H9 (cell line): ENCODE results near the gene ARSG. TPM values are rescaled to one million over a fixed set of nuclear protein-coding genes. Genes with fewer than 3 reads are reported as not detected.

Experiments
- DNase-seq: peaks from one replicate; pipeline ENCODE4 v3.0.0-alpha.2; 2017
- H2AFZ ChIP-seq: one replicate; pipeline ENCODE4 v1.6.1; 2013; ENCODE audit warnings: mild to moderate bottlenecking, low read length, control low read depth, moderate library complexity
- H2AK5ac ChIP-seq: 2 replicates; pipeline ENCODE4 v1.6.1; 2013; ENCODE audit warnings: low read length, control low read depth, mixed read lengths; ENCODE audit not compliant: insufficient read length
- H2BK120ac ChIP-seq: one replicate; pipeline ENCODE4 v1.6.1; 2013; ENCODE audit warnings: low read depth, mild to moderate bottlenecking, low read length, control low read depth, inconsistent platforms; ENCODE audit not compliant: poor library complexity, severe bottlenecking
- H2BK12ac ChIP-seq: 2 replicates; pipeline ENCODE4 v1.6.1; 2013; ENCODE audit warnings: low read length, control low read depth, mixed read lengths, low read depth; ENCODE audit not compliant: insufficient read length
- H2BK15ac ChIP-seq: 2 replicates; pipeline ENCODE4 v1.6.1; 2013; ENCODE audit warnings: low read depth, low read length, control low read depth
- H2BK20ac ChIP-seq: one replicate; pipeline ENCODE4 v1.6.1; 2013; ENCODE audit warnings: low read depth, mild to moderate bottlenecking, low read length, control low read depth, inconsistent platforms; ENCODE audit not compliant: poor library complexity, severe bottlenecking
- H2BK5ac ChIP-seq: 2 replicates; pipeline ENCODE4 v1.6.1; 2013; ENCODE audit warnings: low read length, control low read depth, mixed read lengths; ENCODE audit not compliant: insufficient read length
- H3K14ac ChIP-seq: 2 replicates; pipeline ENCODE4 v1.6.1; 2013; ENCODE audit warnings: low read length, control low read depth; ENCODE audit not compliant: insufficient read depth
- H3K18ac ChIP-seq: 2 replicates; pipeline ENCODE4 v1.6.1; 2013; ENCODE audit warnings: low read depth, mild to moderate bottlenecking, mixed read lengths, low read length, control low read depth; ENCODE audit not compliant: insufficient read length
- H3K23ac ChIP-seq: 2 replicates; pipeline ENCODE4 v1.6.1; 2013; ENCODE audit warnings: low read length, control low read depth, mixed read lengths, low read depth; ENCODE audit not compliant: insufficient read length
- H3K23me2 ChIP-seq: 2 replicates; pipeline ENCODE4 v1.6.1; 2013; ENCODE audit warnings: low read depth, mild to moderate bottlenecking, mixed read lengths, low read length, control low read depth; ENCODE audit not compliant: insufficient read length, poor library complexity, severe bottlenecking
- H3K27ac ChIP-seq: 2 replicates; pipeline ENCODE4 v1.5.1; 2013; ENCODE audit warnings: low read length, control low read depth, mixed read lengths, low read depth; ENCODE audit not compliant: insufficient read length
- H3K27me3 ChIP-seq: 2 replicates; pipeline ENCODE4 v1.6.1; 2013; ENCODE audit warnings: low read length, control low read depth, inconsistent platforms; ENCODE audit not compliant: insufficient read depth
- H3K4ac ChIP-seq: 2 replicates; pipeline ENCODE4 v1.6.1; 2013; ENCODE audit warnings: low read depth, mild to moderate bottlenecking, control low read depth, inconsistent platforms, low read length, moderate library complexity
- H3K4me1 ChIP-seq: 2 replicates; pipeline ENCODE4 v1.6.1; 2013; ENCODE audit warnings: low read length, control low read depth, inconsistent platforms; ENCODE audit not compliant: insufficient read depth
- H3K4me2 ChIP-seq: 2 replicates; pipeline ENCODE4 v1.6.1; 2013; ENCODE audit warnings: low read length, control low read depth, mixed read lengths; ENCODE audit not compliant: insufficient read length, insufficient read depth
- H3K56ac ChIP-seq: 2 replicates; pipeline ENCODE4 v1.6.1; 2013; ENCODE audit warnings: low read depth, mild to moderate bottlenecking, mixed read lengths, low read length, control low read depth; ENCODE audit not compliant: insufficient read length
- H3K79me1 ChIP-seq: 2 replicates; pipeline ENCODE4 v1.6.1; 2013; ENCODE audit warnings: low read depth, mild to moderate bottlenecking, moderate library complexity, low read length, control low read depth, inconsistent platforms; ENCODE audit not compliant: insufficient read depth, poor library complexity, severe bottlenecking
- H3K79me2 ChIP-seq: 2 replicates; pipeline ENCODE4 v1.6.1; 2013; ENCODE audit warnings: low read length, control low read depth, inconsistent platforms; ENCODE audit not compliant: insufficient read depth
- H3K9ac ChIP-seq: 2 replicates; pipeline ENCODE4 v1.6.1; 2013; ENCODE audit warnings: low read length, control low read depth, mixed read lengths; ENCODE audit not compliant: insufficient read length; ENCODE audit errors: extremely low read depth
- H3K9me3 ChIP-seq: one replicate; pipeline ENCODE4 v1.6.1; 2013; ENCODE audit warnings: low read depth, low read length, inconsistent platforms; ENCODE audit not compliant: control insufficient read depth
- H3T11ph ChIP-seq: one replicate; pipeline ENCODE4 v1.6.1; 2013; ENCODE audit warnings: mild to moderate bottlenecking, low read length, control low read depth, inconsistent platforms
- H4K20me1 ChIP-seq: one replicate; pipeline ENCODE4 v1.6.1; 2013; ENCODE audit not compliant: control insufficient read depth, insufficient read length, insufficient read depth
- H4K5ac ChIP-seq: 2 replicates; pipeline ENCODE4 v1.6.1; 2013; ENCODE audit warnings: low read depth, mild to moderate bottlenecking, mixed read lengths, low read length, control low read depth; ENCODE audit not compliant: insufficient read length
- H4K8ac ChIP-seq: replicated peaks from 2 replicates; pipeline ENCODE4 v1.6.1; 2013; ENCODE audit warnings: low read length, control low read depth, mixed read lengths, low read depth; ENCODE audit not compliant: insufficient read length
- H4K91ac ChIP-seq: 2 replicates; pipeline ENCODE4 v1.6.1; 2013; ENCODE audit warnings: low read depth, mild to moderate bottlenecking, moderate library complexity, mixed read lengths, low read length, control low read depth; ENCODE audit not compliant: insufficient read length
- H3K27ac Mint-ChIP-seq, 3 experiments: 2 replicates in 2 of 3; 3 replicates in 1 of 3; pipeline ENCODE4 v1.8.0; 2020 to 2021; ENCODE audit warnings: mixed read lengths in 3 of 3, mild to moderate bottlenecking in 1 of 3, moderate library complexity in 1 of 3
- H3K27me3 Mint-ChIP-seq: 2 replicates; pipeline ENCODE4 v1.8.0; 2021; ENCODE audit warnings: low read depth, mild to moderate bottlenecking, moderate library complexity, mixed read lengths
- H3K36me3 Mint-ChIP-seq, 3 experiments: 2 replicates in 2 of 3; 3 replicates in 1 of 3; pipeline ENCODE4 v1.8.0; 2020 to 2021; ENCODE audit warnings: low read depth in 3 of 3, mixed read lengths in 3 of 3; ENCODE audit not compliant: insufficient read depth in 1 of 3
- H3K4me1 Mint-ChIP-seq, 2 experiments: 2 replicates each; pipeline ENCODE4 v1.8.0; 2020; ENCODE audit warnings: mixed read lengths in 2 of 2
- H3K4me3 Mint-ChIP-seq, 2 experiments: 2 replicates in 1 of 2; 3 replicates in 1 of 2; pipeline ENCODE4 v1.8.0; 2020 to 2021; ENCODE audit warnings: mild to moderate bottlenecking in 2 of 2, mixed read lengths in 2 of 2, moderate library complexity in 1 of 2
- H3K9me3 Mint-ChIP-seq, 2 experiments: 2 replicates in 1 of 2; 3 replicates in 1 of 2; pipeline ENCODE4 v1.8.0; 2020; ENCODE audit warnings: mild to moderate bottlenecking in 2 of 2, mixed read lengths in 2 of 2, moderate library complexity in 1 of 2
- CTCF ChIP-seq: fragments of 200-600 bp; sonication (generic); conservative IDR thresholded peaks from 3 replicates; pipeline ENCODE4 v1.8.0; 2021; ENCODE audit warnings: antibody characterized with exemption, mild to moderate bottlenecking
- WGBS: extraction: QIAGEN DNeasy Blood & Tissue Kit; methylation state at CpG from one replicate; pipeline ENCODE4 v1.1.7; 2013; ENCODE audit warnings: missing lambda C conversion rate, low lambda C conversion rate, mixed read lengths; ENCODE audit not compliant: insufficient read length; ENCODE audit errors: extremely low coverage; 5-methylcytosine and 5-hydroxymethylcytosine counted together
- total RNA-seq: library from RNA; stranded (reverse); gene quantifications from 2 replicates; pipeline ENCODE4 v1.2.1, GENCODE V29; 2021

Gene ARSG
- total RNA-seq, 1 experiment from 2014 or later, result 3.6 TPM

- Histone ChIP-seq H3K79me2 (no peaks in the 10 kb centered on the region), H3K14ac (no peak overlapping the region), H3K23ac (no peak overlapping the region), H2AFZ (no peak overlapping the region), H4K5ac (no peak overlapping the region), H3K23me2 (no peaks in the 10 kb centered on the region), H3K18ac (no peak overlapping the region), H3T11ph (no peak overlapping the region), H4K8ac (no peak overlapping the region), H4K91ac (no peak overlapping the region), H4K20me1 (no peaks in the 10 kb centered on the region), H2BK120ac (no peak overlapping the region), H3K9ac (no peak overlapping the region), H2BK20ac (no peak overlapping the region), H3K56ac (no peak overlapping the region), H3K4ac (no peak overlapping the region), H2BK15ac (no peak overlapping the region), H3K27ac (no peak overlapping the region), H2AK5ac (no peak overlapping the region), H2BK5ac (no peak overlapping the region), H2BK12ac (no peak overlapping the region), H3K9me3 (no peaks in the 10 kb centered on the region), H3K79me1 (no peaks in the 10 kb centered on the region), H3K4me2 (no peak overlapping the region), H3K27me3 (no peaks in the 10 kb centered on the region), H3K4me1 (no peaks in the 10 kb centered on the region)
- WGBS, result no CpG with 5 or more reads among the region's 14 CpGs
- H3K4me1 Mint-ChIP-seq, result peaks cover 19 to 25% of the 10 kb centered on the region in 2 experiments
- peaks cover 8% of the 10 kb centered on the region for H3K27me3 Mint-ChIP-seq
- TF ChIP-seq CTCF, result no peak
- H3K4me3 Mint-ChIP-seq, result no peak overlapping the region
- DNase-seq, result no peak
- H3K27ac Mint-ChIP-seq, result no peak overlapping the region; a peak in 2 of 7 replicates
- H3K36me3 Mint-ChIP-seq, result peaks cover 29 to 60% (median 34%) of the 10 kb centered on the region in 3 experiments
- peaks cover 28 to 34% of the 10 kb centered on the region in 2 experiments for H3K9me3 Mint-ChIP-seq
Observed at GRCh38 chr17:68420065-68420464, 128.8 kb downstream of the ARSG start.
